Measurements from ENCODE around the gene TRIM67. TPM values are rescaled to one million over a fixed set of nuclear protein-coding genes. Genes with fewer than 3 reads are reported as not detected.

The TRIM67 gene
- total and polyA plus RNA-seq, 12 donors = 0.05 to 0.28 (median 0.11) TPM; not detected in 8

GRCh38 chr1:231177226-231177625 lies 15.4 kb downstream of the TRIM67 start:
- no peak for DNase-seq
- no peak overlapping the region for H3K27ac ChIP-seq
- intact Hi-C loops (cut with DNase I) = no loop called here
- H3K4me1 ChIP-seq = no peaks in the 10 kb centered on the region
- H3K4me3 ChIP-seq = no peak overlapping the region
- H3K9me3 ChIP-seq = peaks cover 0 to 12% (median 0%) of the 10 kb centered on the region in 11 donors
- peaks cover 0 to 45% (median 2%) of the 10 kb centered on the region in 7 donors for H3K27me3 ChIP-seq
- WGBS, 2 donors = 44 to 56% methylated on average over 5 of the region's 5 CpGs
- ATAC-seq = no peak
- TF ChIP-seq CTCF (IDR thresholded peaks at IDR 0.05) = no peak
- H3K36me3 ChIP-seq = no peaks in the 10 kb centered on the region

GRCh38 chr1:231177936-231178335 lies 16.1 kb downstream of the TRIM67 start:
- Histone ChIP-seq H3K36me3 (no peaks in the 10 kb centered on the region), H3K4me3 (no peak overlapping the region), H3K4me1 (no peaks in the 10 kb centered on the region), H3K9me3 (peaks cover 0 to 12% (median 0%) of the 10 kb centered on the region in 11 donors), H3K27ac (no peak overlapping the region), H3K27me3 (peaks cover 0 to 52% (median 8%) of the 10 kb centered on the region in 7 donors)
- WGBS, 2 donors = 86 to 88% methylated on average over 1 of the region's 1 CpG
- DNase-seq (no peak), ATAC-seq (peak in 1 of 8 donors; percentile 35)
- intact Hi-C loops (cut with DNase I) = no loop called here
- TF ChIP-seq CTCF (IDR thresholded peaks at IDR 0.05) = no peak

- Histone ChIP-seq H3K27me3 (peaks cover 0 to 60% (median 16%) of the 10 kb centered on the region in 7 donors), H3K4me1 (no peaks in the 10 kb centered on the region), H3K4me3 (no peak overlapping the region), H3K36me3 (no peaks in the 10 kb centered on the region), H3K27ac (no peak overlapping the region), H3K9me3 (peaks cover 0 to 12% (median 0%) of the 10 kb centered on the region in 11 donors)
- WGBS, 2 donors = 96 to 98% methylated on average over 2 of the region's 2 CpGs
- intact Hi-C loops (cut with DNase I) = no loop called here
- TF ChIP-seq CTCF (IDR thresholded peaks at IDR 0.05) = no peak
- DNase-seq (no peak), ATAC-seq (no peak)
Observed at GRCh38 chr1:231178970-231179369, 17.1 kb downstream of the TRIM67 start.

GRCh38 chr1:231180034-231180433 lies 18.2 kb downstream of the TRIM67 start:
- intact Hi-C loops (cut with DNase I) = no loop called here
- peaks cover 0 to 12% (median 0%) of the 10 kb centered on the region in 11 donors for H3K9me3 ChIP-seq
- TF ChIP-seq CTCF (IDR thresholded peaks at IDR 0.05) = no peak

More at GRCh38 chr1:231180034-231180433, 18.2 kb downstream of the TRIM67 start:
- H3K36me3 ChIP-seq = no peaks in the 10 kb centered on the region
- H3K27me3 ChIP-seq = peaks cover 0 to 59% (median 22%) of the 10 kb centered on the region in 7 donors
- H3K4me3 ChIP-seq = no peak overlapping the region
- ATAC-seq (no peak), DNase-seq (no peak)
- no peaks in the 10 kb centered on the region for H3K4me1 ChIP-seq
- no peak overlapping the region for H3K27ac ChIP-seq
- whole genome bisulfite sequencing, 2 donors = 98 to 100% methylated on average over 1 of the region's 1 CpG

Data from heart right ventricle (tissue), 16 donors.